K562 (cell line): ENCODE measurements around the gene NAPEPLD. TPM values are rescaled to one million over a fixed set of nuclear protein-coding genes. Genes with fewer than 3 reads are reported as not detected.
A peak's percentile ranks its signal among the peaks of the same experiment; 100 is the strongest.

Source experiments
- ATAC-seq: fragments of 200-7000 bp; cut with Tn5 transposase; 3 replicates; pipeline ENCODE4 v1.9.1; 2020; ENCODE audit warnings: moderate library complexity
- BruUV-seq: library from RNA; stranded (reverse); fragments of 400-500 nt; replicated peaks from 2 replicates; lab custom pipeline; 2021; lab: Mats Ljungman, UMichigan
- CTCF ChIA-PET: fragments of 300-600 bp; formaldehyde crosslinking; extraction: SDS; loops from one replicate; lab custom pipeline; 2021; ENCODE audit warnings: low intra/inter-chr PET ratio; lab: Yijun Ruan, JAX
- POLR2A ChIA-PET: fragments of 300-600, 350-650 bp; sonication (Branson Sonifier 250); formaldehyde crosslinking; extraction: SDS; loops from one replicate; lab custom pipeline; 2021; ENCODE audit warnings: antibody characterized with exemption, inconsistent platforms; lab: Yijun Ruan, JAX
- DNase-seq, 4 experiments: peaks; one replicate each; pipeline versions ENCODE4 v3.0.0 to v3.0.0-alpha.2; 2011 to 2018; ENCODE audit warnings: low spot score in 3 of 4, mixed read lengths in 3 of 4; ENCODE audit errors: extremely low read depth in 1 of 4
- FAIRE-seq: peaks from 2 replicates; lab custom pipeline; 2011; peaks lifted over from hg19 to GRCh38; lab: Jason Lieb, UNC
- H2AFZ ChIP-seq: 2 replicates; pipeline ENCODE4 v1.6.0; 2011; ENCODE audit warnings: low read depth, low read length, control low read depth, inconsistent platforms
- H3K27ac ChIP-seq: fragments of 200-600 bp; 3 replicates; pipeline ENCODE4 v1.8.0; 2011; ENCODE audit warnings: low read depth, mild to moderate bottlenecking, control low read depth, inconsistent platforms, low read length, moderate library complexity, mixed read lengths; ENCODE audit errors: extremely low read depth
- H3K27me3 ChIP-seq, 2 experiments: fragments of 300-600 bp in 1 of 2; 2 replicates in 1 of 2; 3 replicates in 1 of 2; pipeline versions ENCODE4 v1.6.0 to v1.8.0; 2011; ENCODE audit warnings: inconsistent platforms in 2 of 2, low read length in 2 of 2, mild to moderate bottlenecking in 1 of 2, mixed read lengths in 1 of 2, moderate library complexity in 1 of 2; ENCODE audit not compliant: control insufficient read depth in 2 of 2, insufficient read depth in 2 of 2
- H3K36me3 ChIP-seq: fragments of 300-600 bp; 3 replicates; pipeline ENCODE4 v1.8.0; 2011; ENCODE audit warnings: mild to moderate bottlenecking, low read length, inconsistent platforms; ENCODE audit not compliant: control insufficient read depth, insufficient read depth
- H3K4me1 ChIP-seq, 2 experiments: fragments of 200-600 bp in 1 of 2; replicated peaks in 1 of 2; 2 replicates in 1 of 2; 3 replicates in 1 of 2; pipeline versions ENCODE4 v1.5.1 to v1.8.0; 2011; ENCODE audit warnings: inconsistent platforms in 2 of 2, low read length in 2 of 2, mild to moderate bottlenecking in 1 of 2, mixed read lengths in 1 of 2, moderate library complexity in 1 of 2; ENCODE audit not compliant: control insufficient read depth in 2 of 2, insufficient read depth in 2 of 2
- H3K4me2 ChIP-seq: 2 replicates; pipeline ENCODE4 v1.6.1; 2011; ENCODE audit warnings: low read length, control low read depth, inconsistent platforms, mixed read lengths; ENCODE audit not compliant: insufficient read depth
- H3K4me3 ChIP-seq: fragments of 200-600 bp; sonication (generic), shearing (Covaris generic); 2 replicates; pipeline ENCODE4 v1.5.1; 2016; ENCODE audit warnings: control low read depth, inconsistent platforms
- H3K79me2 ChIP-seq: fragments of 200-600 bp; 3 replicates; pipeline ENCODE4 v1.8.0; 2011; ENCODE audit warnings: low read length, inconsistent platforms; ENCODE audit not compliant: control insufficient read depth, insufficient read depth
- H3K9ac ChIP-seq, 2 experiments: 2 replicates each; pipeline versions ENCODE4 v1.6.0 to v1.6.1; 2011; ENCODE audit warnings: low read depth in 2 of 2, low read length in 2 of 2, control low read depth in 1 of 2, inconsistent platforms in 1 of 2, mild to moderate bottlenecking in 1 of 2, mixed read lengths in 1 of 2; ENCODE audit not compliant: insufficient read depth in 1 of 2
- H3K9me1 ChIP-seq: one replicate; pipeline ENCODE4 v1.6.0; 2011; ENCODE audit warnings: inconsistent platforms, mild to moderate bottlenecking, low read length, moderate library complexity; ENCODE audit not compliant: control insufficient read depth, insufficient read depth
- H3K9me3 ChIP-seq: replicated peaks from 2 replicates; pipeline ENCODE4 v1.5.1; 2011; ENCODE audit warnings: low read depth, low read length, inconsistent platforms; ENCODE audit not compliant: control insufficient read depth, insufficient read depth
- H4K20me1 ChIP-seq: replicated peaks from 2 replicates; pipeline ENCODE4 v1.6.1; 2011; ENCODE audit warnings: low read length, inconsistent platforms, mixed read lengths; ENCODE audit not compliant: control insufficient read depth, insufficient read depth
- EHMT2 ChIP-seq: fragments of 450-650 bp; IDR thresholded peaks from 2 replicates; pipeline ENCODE4 v1.6.1; 2018; ENCODE audit warnings: antibody characterized with exemption
- GTF2F1 ChIP-seq: IDR thresholded peaks from 2 replicates; pipeline ENCODE4 v1.6.1; 2011; ENCODE audit warnings: low read depth, low read length, improper control_type of control experiment
- MCM2 ChIP-seq: fragments of 450-650 bp; IDR thresholded peaks from 2 replicates; pipeline ENCODE4 v1.6.1; 2017; ENCODE audit warnings: low read depth, mild to moderate bottlenecking
- NR0B1 ChIP-seq: fragments of 450-650 bp; IDR thresholded peaks from one replicate; pipeline ENCODE4 v1.6.1; 2018; ENCODE audit warnings: mild to moderate bottlenecking, moderate library complexity; ENCODE audit not compliant: partially characterized antibody
- SMARCA5 ChIP-seq: fragments of 450-650 bp; IDR thresholded peaks from 2 replicates; pipeline ENCODE4 v1.6.1; 2016
- YY1 ChIP-seq, 3 experiments: IDR thresholded peaks; 2 replicates each; pipeline ENCODE4 v1.6.1; 2011; ENCODE audit warnings: low read length in 2 of 3, mild to moderate bottlenecking in 2 of 3, moderate library complexity in 2 of 3, borderline replicate concordance in 1 of 3, control low read depth in 1 of 3, low read depth in 1 of 3; ENCODE audit not compliant: insufficient read depth in 3 of 3, insufficient replicate concordance in 2 of 3, control insufficient read depth in 1 of 3, insufficient read length in 1 of 3; ENCODE audit errors: extremely low read depth in 1 of 3
- ZBTB33 ChIP-seq: sonication (generic); formaldehyde crosslinking; IDR thresholded peaks from 2 replicates; pipeline ENCODE4 v1.8.1; 2023; ENCODE audit warnings: mild to moderate bottlenecking, missing genetic modification reagents
- ZC3H4 ChIP-seq: sonication (generic); formaldehyde crosslinking; IDR thresholded peaks from 2 replicates; pipeline ENCODE4 v1.9.0; 2021; ENCODE audit warnings: missing genetic modification reagents, borderline replicate concordance
- ZNF431 ChIP-seq: sonication (generic); formaldehyde crosslinking; IDR thresholded peaks from 2 replicates; pipeline ENCODE4 v1.8.0; 2022; ENCODE audit warnings: mild to moderate bottlenecking, missing genetic modification reagents
- ZNF830 ChIP-seq: fragments of 250-450 bp; sonication (Bioruptor Pico); IDR thresholded peaks from 2 replicates; pipeline ENCODE4 v1.5.0; 2021; ENCODE audit warnings: mild to moderate bottlenecking
- WGBS: fragments of 100-300 bp; shearing (Covaris generic); methylation state at CpG from one replicate; pipeline ENCODE4 v1.1.6; 2016; ENCODE audit warnings: low coverage, mixed read lengths; ENCODE audit not compliant: insufficient coverage; ENCODE audit errors: missing lambda C conversion rate; 5-methylcytosine and 5-hydroxymethylcytosine counted together
- in situ Hi-C: fragments of 300-500 bp; cut with MboI; formaldehyde crosslinking; loops from 4 replicates; pipeline ENCODE4 v1.15.0; 2018; ENCODE audit warnings: inconsistent platforms, mixed read lengths
- intact Hi-C: fragments of 100-400 bp; cut with micrococcal nuclease; formaldehyde crosslinking; loops from 2 replicates; pipeline ENCODE4 v1.14.2; 2022
- polyA plus RNA-seq, 8 experiments: library from polyadenylated mRNA; depleted of rRNA in 4 of 8; stranded (reverse) in 5 of 8; unstranded in 3 of 8; fragments of >200 nt; fragmentation: Nextera tagmentation in 2 of 8; fragmentation: Illumina TruSeq in 1 of 8; extraction: Ambion mirVana in 2 of 8; extraction: Trizol in 1 of 8; gene quantifications; 2 replicates each; pipeline versions ENCODE4 v1.2.1 to v1.2.3, GENCODE V29; 2011 to 2014; ENCODE audit warnings: inconsistent platforms in 1 of 8, missing spikeins in 1 of 8
- total RNA-seq, 7 experiments: library from RNA; depleted of rRNA in 6 of 7; stranded (reverse); fragments of >200 nt in 6 of 7; fragmentation: Illumina TruSeq in 2 of 7; extraction: Trizol in 2 of 7; gene quantifications; 2 replicates each; pipeline versions ENCODE4 v1.2.1 to v1.2.3, GENCODE V29; 2011 to 2021; ENCODE audit warnings: low replicate concordance in 1 of 7
- TF ChIP-seq, protein P1 (sequence below), 2 experiments: fragments of 450-650 bp in 1 of 2; sonication (generic) in 1 of 2; formaldehyde crosslinking; conservative IDR thresholded peaks; 2 replicates each; pipeline versions ENCODE4 v1.4.0 to v1.8.1; 2020 to 2022; ENCODE audit warnings: mild to moderate bottlenecking in 1 of 2, missing genetic modification reagents in 1 of 2
- TF ChIP-seq, protein P2 (sequence below): IDR thresholded peaks from 2 replicates; pipeline ENCODE4 v1.6.1; 2012; ENCODE audit warnings: low read depth, low read length, improper control_type of control experiment, borderline replicate concordance
- TF ChIP-seq, protein P3 (sequence below): fragments of 450-650 bp; formaldehyde crosslinking; IDR thresholded peaks from 2 replicates; pipeline ENCODE4 v1.4.0; 2020; ENCODE audit warnings: mild to moderate bottlenecking, moderate library complexity

Gene NAPEPLD
- total and polyA plus RNA-seq, 9 of the 15 experiments (the other 6 are each of a cell fraction or from before 2014, with no cell fraction given): 3.2 to 11.0 (median 7.5) TPM

- peak overlapping the region; percentile 99 for H3K4me2 ChIP-seq
- H3K36me3 ChIP-seq: peaks cover 14% of the 10 kb centered on the region; the same call in 2 of the 3 replicates
- in situ Hi-C loops (loop anchor here (25.0 kb wide), 1 partner anchor 587 kb away; the partner anchor contains the start of gene POLR2J), intact Hi-C loops (no loop called here)
- H3K9ac ChIP-seq: peak overlapping the region; percentile 86 to 99
- peak overlapping the region; percentile 100 for H2AFZ ChIP-seq
- H4K20me1 ChIP-seq: no peaks in the 10 kb centered on the region
- no peaks in the 10 kb centered on the region for H3K27me3 ChIP-seq
- H3K4me3 ChIP-seq: peak overlapping the region; percentile 83
- H3K9me1 ChIP-seq: no peaks in the 10 kb centered on the region
- POLR2A ChIA-PET: interaction anchor here (0.5 to 2.5 kb wide), 6 partner anchors 8 to 17 kb away, joined by 3 to 11 read pairs (median 4); no protein-coding TSS in a partner anchor
- WGBS: 10% methylated on average over 6 of the region's 6 CpGs
- TSS peak; percentile 77 for BruUV-seq
- CTCF ChIA-PET: no interaction called here
- H3K9me3 ChIP-seq: no peaks in the 10 kb centered on the region
- H3K79me2 ChIP-seq: peaks cover 37% of the 10 kb centered on the region
- FAIRE-seq (no peak), DNase-seq (no peak), ATAC-seq (no peak)
- peak overlapping the region; percentile 82 for H3K27ac ChIP-seq
- peaks cover 6 to 8% of the 10 kb centered on the region in 2 experiments; a peak in 4 of 5 replicates for H3K4me1 ChIP-seq
- TF ChIP-seq SMARCA5 (0 out of 2 replicates have a peak, but pooled peaks have one; percentile 8), MCM2 (no peak), GTF2F1 (no peak), ZC3H4 (CRISPR knock-in tag) (no peak), ZNF830 (CRISPR knock-in tag) (no peak), YY1 (IDR thresholded peaks at IDR 0.05; ENCODE audit: borderline replicate concordance in 1 of 3, control insufficient read depth in 1 of 3, extremely low read depth in 1 of 3, insufficient read depth in 3 of 3, insufficient read length in 1 of 3, insufficient replicate concordance in 2 of 3, low read depth in 1 of 3, low read length in 2 of 3) (no peak), ZBTB33 (CRISPR knock-in tag) (no peak), EHMT2 (no peak), ZNF431 (CRISPR knock-in tag) (no peak), NR0B1 (no peak)
- TF ChIP-seq, protein P1, sequence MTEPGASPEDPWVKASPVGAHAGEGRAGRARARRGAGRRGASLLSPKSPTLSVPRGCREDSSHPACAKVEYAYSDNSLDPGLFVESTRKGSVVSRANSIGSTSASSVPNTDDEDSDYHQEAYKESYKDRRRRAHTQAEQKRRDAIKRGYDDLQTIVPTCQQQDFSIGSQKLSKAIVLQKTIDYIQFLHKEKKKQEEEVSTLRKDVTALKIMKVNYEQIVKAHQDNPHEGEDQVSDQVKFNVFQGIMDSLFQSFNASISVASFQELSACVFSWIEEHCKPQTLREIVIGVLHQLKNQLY (CRISPR knock-in tag; conservative IDR thresholded peaks at IDR 0.05): no peak
- TF ChIP-seq, protein P2, sequence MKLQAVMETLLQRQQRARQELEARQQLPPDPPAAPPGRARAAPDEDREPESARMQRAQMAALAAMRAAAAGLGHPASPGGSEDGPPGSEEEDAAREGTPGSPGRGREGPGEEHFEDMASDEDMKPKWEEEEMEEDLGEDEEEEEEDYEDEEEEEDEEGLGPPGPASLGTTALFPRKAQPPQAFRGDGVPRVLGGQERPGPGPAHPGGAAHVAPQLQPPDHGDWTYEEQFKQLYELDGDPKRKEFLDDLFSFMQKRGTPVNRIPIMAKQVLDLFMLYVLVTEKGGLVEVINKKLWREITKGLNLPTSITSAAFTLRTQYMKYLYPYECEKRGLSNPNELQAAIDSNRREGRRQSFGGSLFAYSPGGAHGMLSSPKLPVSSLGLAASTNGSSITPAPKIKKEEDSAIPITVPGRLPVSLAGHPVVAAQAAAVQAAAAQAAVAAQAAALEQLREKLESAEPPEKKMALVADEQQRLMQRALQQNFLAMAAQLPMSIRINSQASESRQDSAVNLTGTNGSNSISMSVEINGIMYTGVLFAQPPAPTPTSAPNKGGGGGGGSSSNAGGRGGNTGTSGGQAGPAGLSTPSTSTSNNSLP: no peak
- TF ChIP-seq, protein P3, sequence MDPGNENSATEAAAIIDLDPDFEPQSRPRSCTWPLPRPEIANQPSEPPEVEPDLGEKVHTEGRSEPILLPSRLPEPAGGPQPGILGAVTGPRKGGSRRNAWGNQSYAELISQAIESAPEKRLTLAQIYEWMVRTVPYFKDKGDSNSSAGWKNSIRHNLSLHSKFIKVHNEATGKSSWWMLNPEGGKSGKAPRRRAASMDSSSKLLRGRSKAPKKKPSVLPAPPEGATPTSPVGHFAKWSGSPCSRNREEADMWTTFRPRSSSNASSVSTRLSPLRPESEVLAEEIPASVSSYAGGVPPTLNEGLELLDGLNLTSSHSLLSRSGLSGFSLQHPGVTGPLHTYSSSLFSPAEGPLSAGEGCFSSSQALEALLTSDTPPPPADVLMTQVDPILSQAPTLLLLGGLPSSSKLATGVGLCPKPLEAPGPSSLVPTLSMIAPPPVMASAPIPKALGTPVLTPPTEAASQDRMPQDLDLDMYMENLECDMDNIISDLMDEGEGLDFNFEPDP (CRISPR knock-in tag): no peak
Observed at GRCh38 chr7:103073989-103074518, 74.8 kb downstream of the NAPEPLD start.
